ENCODE data around the gene C4orf50.

- TF ChIP-seq EZH2 (IDR thresholded peaks at IDR 0.05; ENCODE audit: insufficient read depth, poor library complexity, severe bottlenecking) (no peak), EZH2phosphoT487 (IDR thresholded peaks at IDR 0.05; ENCODE audit: insufficient read depth, low read depth) (no peak)
Observed at GRCh38 chr4:5908876-5909427, 109.3 kb downstream of the C4orf50 start.

All from GM23248 (cell line).